Spinal cord (tissue), 10 donors: Measurements from ENCODE around the gene CISD1. TPM values are rescaled to one million over a fixed set of nuclear protein-coding genes. Genes with fewer than 3 reads are reported as not detected.
A peak's percentile ranks its signal among the peaks of the same experiment; 100 is the strongest.

Experiments used
- DNase-seq, 6 donors: peaks; one replicate each; pipeline versions ENCODE4 v3.0.0 to v3.0.0-alpha.2; 2013 to 2015; ENCODE audit warnings: low spot score in 6 of 6, low read depth in 4 of 6
- H3K27ac ChIP-seq: one replicate; pipeline ENCODE4 v1.5.1; 2013; ENCODE audit warnings: low read depth, low read length, control low read depth
- H3K27me3 ChIP-seq: one replicate; pipeline ENCODE4 v1.6.1; 2013; ENCODE audit warnings: low read length; ENCODE audit not compliant: control insufficient read depth, insufficient read depth
- H3K36me3 ChIP-seq: one replicate; pipeline ENCODE4 v1.6.1; 2013; ENCODE audit warnings: low read length; ENCODE audit not compliant: control insufficient read depth, insufficient read depth
- H3K4me1 ChIP-seq: one replicate; pipeline ENCODE4 v1.6.1; 2013; ENCODE audit warnings: low read length; ENCODE audit not compliant: control insufficient read depth, insufficient read depth
- H3K4me3 ChIP-seq: one replicate; pipeline ENCODE4 v1.5.1; 2013; ENCODE audit warnings: low read depth, low read length, control low read depth
- H3K9me3 ChIP-seq: one replicate; pipeline ENCODE4 v1.6.1; 2013; ENCODE audit warnings: low read length; ENCODE audit not compliant: control insufficient read depth, insufficient read depth
- WGBS: methylation state at CpG from one replicate; pipeline ENCODE4 v1.1.5; 2013; ENCODE audit warnings: missing lambda C conversion rate; ENCODE audit not compliant: insufficient coverage; 5-methylcytosine and 5-hydroxymethylcytosine counted together
- polyA plus RNA-seq, 2 donors: library from polyadenylated mRNA; unstranded; fragments of 120-200 nt; gene quantifications; one replicate each; pipeline ENCODE4 v1.2.1, GENCODE V29; 2013; ENCODE audit not compliant: insufficient read length in 2 of 2
- total RNA-seq, 2 donors: library from RNA; depleted of rRNA in 1 of 2; stranded (reverse); fragments of 120-200 nt in 1 of 2; fragments of >200 nt in 1 of 2; gene quantifications; one replicate each; pipeline versions ENCODE4 v1.2.3 to v1.2.4, GENCODE V29; 2013 to 2014
- donor health status: healthy.

The CISD1 gene
- total and polyA plus RNA-seq, 4 donors: 69.5 to 107 (median 86.1) TPM

- Histone ChIP-seq H3K27me3 (no peaks in the 10 kb centered on the region), H3K9me3 (no peaks in the 10 kb centered on the region), H3K36me3 (no peaks in the 10 kb centered on the region), H3K4me3 (no peak overlapping the region), H3K4me1 (peaks cover 5% of the 10 kb centered on the region), H3K27ac (no peak overlapping the region)
- no peak for DNase-seq
- WGBS: no CpG with 5 or more reads among the region's 1 CpG
Measured at GRCh38 chr10:58322835-58323209, 53.9 kb downstream of the CISD1 start.

DNA sequence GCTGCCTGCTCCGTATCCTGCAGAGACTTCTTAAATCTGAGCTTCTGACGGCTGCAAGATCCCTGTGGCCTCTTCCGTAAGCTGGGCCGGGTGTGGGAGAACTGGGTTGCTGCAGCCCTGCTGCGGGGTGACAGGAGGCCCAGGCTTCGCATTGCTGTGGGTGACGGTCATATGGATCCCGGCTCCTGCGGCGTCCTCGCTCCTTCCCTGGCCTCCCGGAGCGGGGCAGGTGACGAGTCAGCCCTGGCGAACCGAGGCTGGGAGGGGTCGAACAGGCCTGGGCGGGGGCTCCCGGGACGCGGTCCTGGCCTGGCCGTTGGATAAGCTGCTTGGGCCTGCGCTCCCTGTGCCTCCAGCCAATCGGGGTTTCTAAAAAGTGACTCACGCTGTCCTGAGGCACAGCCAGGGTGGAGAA lies 58.0 kb downstream of the CISD1 start:
- Histone ChIP-seq H3K9me3 (no peaks in the 10 kb centered on the region), H3K27me3 (no peaks in the 10 kb centered on the region), H3K36me3 (no peaks in the 10 kb centered on the region), H3K27ac (no peak overlapping the region), H3K4me3 (peak overlapping the region; percentile 17), H3K4me1 (peaks cover 5% of the 10 kb centered on the region)
- peak in 1 of 6 donors; percentile 4 for DNase-seq
- WGBS: 22% methylated on average over 25 of the region's 25 CpGs

GRCh38 chr10:58328233-58328632 lies 59.3 kb downstream of the CISD1 start:
- DNase-seq: no peak
- H3K9me3 ChIP-seq: no peaks in the 10 kb centered on the region
- WGBS: no CpG with 5 or more reads among the region's 1 CpG
- H3K36me3 ChIP-seq: no peaks in the 10 kb centered on the region
- H3K27ac ChIP-seq: no peak overlapping the region
- H3K4me3 ChIP-seq: no peak overlapping the region
- H3K27me3 ChIP-seq: no peaks in the 10 kb centered on the region
- peaks cover 5% of the 10 kb centered on the region for H3K4me1 ChIP-seq

GRCh38 chr10:58330431-58330830 lies 61.5 kb downstream of the CISD1 start:
- Histone ChIP-seq H3K36me3 (no peaks in the 10 kb centered on the region), H3K27me3 (no peaks in the 10 kb centered on the region), H3K4me3 (no peak overlapping the region), H3K27ac (no peak overlapping the region), H3K4me1 (peaks cover 9% of the 10 kb centered on the region), H3K9me3 (no peaks in the 10 kb centered on the region)
- no peak for DNase-seq
- no CpG with 5 or more reads among the region's 1 CpG for WGBS

DNA sequence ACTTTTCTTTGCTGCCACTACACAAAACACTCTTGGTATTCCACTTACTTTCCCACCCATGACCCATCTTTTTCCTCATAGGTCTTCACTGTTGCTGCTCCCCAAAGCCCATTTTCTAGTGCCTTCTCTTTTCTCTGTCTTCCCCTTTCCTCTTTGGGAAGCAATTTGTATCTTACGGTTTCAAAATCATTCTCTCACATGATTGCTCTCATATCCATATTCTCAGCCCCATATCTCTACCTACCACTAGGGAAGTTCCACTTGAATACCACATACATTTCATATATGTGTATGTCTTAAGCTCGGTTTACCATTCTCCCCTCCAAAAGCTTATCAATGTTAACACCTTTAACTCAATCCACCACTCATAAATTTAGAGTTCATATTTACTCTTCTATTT lies 62.7 kb downstream of the CISD1 start:
- WGBS: 92% methylated on average over 2 of the region's 2 CpGs
- Histone ChIP-seq H3K27ac (no peak overlapping the region), H3K4me1 (peaks cover 12% of the 10 kb centered on the region), H3K4me3 (no peak overlapping the region), H3K27me3 (no peaks in the 10 kb centered on the region), H3K9me3 (no peaks in the 10 kb centered on the region), H3K36me3 (no peaks in the 10 kb centered on the region)
- DNase-seq: no peak

GRCh38 chr10:58334817-58335305 lies 65.9 kb downstream of the CISD1 start, which contains the start of gene UBE2D1:
UBE2D1 (plus strand) TSS chr10:58335006; CDS start chr10:58335202, 196 bp downstream.
- peak within 1 kb of the TSS; percentile 73 for H3K4me3 ChIP-seq
- H3K27ac ChIP-seq: no peak within 1 kb of the TSS
- no peaks in the 10 kb centered on the region for H3K36me3 ChIP-seq
- under 1% methylated on average over 49 of the region's 49 CpGs for WGBS
- H3K27me3 ChIP-seq: no peaks in the 10 kb centered on the region
- H3K4me1 ChIP-seq: peaks cover 7% of the 10 kb centered on the region
- no peaks in the 10 kb centered on the region for H3K9me3 ChIP-seq
- peak; percentile 59 to 96 (median 75) for DNase-seq

DNA sequence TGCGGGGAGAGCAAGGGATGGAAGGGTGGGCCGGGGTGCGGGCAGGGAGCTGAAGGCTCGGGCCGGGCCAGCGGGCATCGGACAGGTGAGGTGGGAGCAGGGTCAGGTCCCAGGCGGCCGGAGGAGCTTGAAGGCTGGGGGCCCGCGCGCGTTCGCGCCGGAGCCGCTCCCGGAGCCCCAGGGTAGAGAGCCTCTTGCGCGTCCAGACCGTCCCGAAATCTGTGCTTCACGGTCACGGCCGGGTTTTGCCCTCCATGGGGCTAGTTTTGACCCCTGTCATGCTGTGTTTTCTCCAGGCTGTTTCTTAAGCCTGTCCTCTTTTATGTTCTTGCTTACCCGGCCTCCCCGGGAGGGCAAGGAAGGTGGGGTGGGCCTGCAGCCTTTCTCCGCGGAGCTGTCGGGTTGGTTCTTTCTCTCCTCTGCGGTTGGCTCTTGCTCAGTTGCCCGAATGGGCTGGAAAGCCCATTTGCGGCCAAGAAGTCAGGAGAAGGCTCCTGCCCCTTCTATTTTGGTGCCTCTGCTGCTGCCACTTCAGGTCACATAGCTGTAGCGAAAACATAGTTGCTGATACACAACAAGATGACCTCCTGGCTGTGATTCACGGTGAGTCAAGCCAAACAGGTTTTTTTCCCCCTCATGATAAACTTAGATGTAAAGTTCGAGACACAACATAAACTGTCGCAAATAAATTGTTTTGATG lies 66.5 kb downstream of the CISD1 start:
- Histone ChIP-seq H3K4me3 (peak overlapping the region; percentile 73), H3K27ac (no peak overlapping the region), H3K36me3 (no peaks in the 10 kb centered on the region), H3K4me1 (peaks cover 7% of the 10 kb centered on the region), H3K27me3 (no peaks in the 10 kb centered on the region), H3K9me3 (no peaks in the 10 kb centered on the region)
- DNase-seq: peak in 5 of 6 donors; percentile 6 to 56 (median 29)
- WGBS: 0% methylated on average over 34 of the region's 37 CpGs

- no CpG with 5 or more reads among the region's 4 CpGs for WGBS
- DNase-seq: no peak
- Histone ChIP-seq H3K27me3 (no peaks in the 10 kb centered on the region), H3K4me1 (peaks cover 7% of the 10 kb centered on the region), H3K27ac (no peak overlapping the region), H3K4me3 (peak overlapping the region; percentile 73), H3K9me3 (no peaks in the 10 kb centered on the region), H3K36me3 (no peaks in the 10 kb centered on the region)
Measured at GRCh38 chr10:58336242-58336641, 67.3 kb downstream of the CISD1 start.
